Nephron (organoid): ENCODE data around the gene ADM.

ENCODE experiments used
- H3K27ac Mint-ChIP-seq, 3 experiments: 2 replicates each; pipeline ENCODE4 v1.8.0; 2020; ENCODE audit warnings: mixed read lengths in 3 of 3, mild to moderate bottlenecking in 2 of 3, moderate library complexity in 1 of 3
- H3K27me3 Mint-ChIP-seq: 2 replicates; pipeline ENCODE4 v1.8.0; 2021; ENCODE audit warnings: low read depth, mild to moderate bottlenecking, moderate library complexity, mixed read lengths
- H3K36me3 Mint-ChIP-seq: 2 replicates; pipeline ENCODE4 v1.8.0; 2020; ENCODE audit warnings: low read depth, mixed read lengths
- H3K4me1 Mint-ChIP-seq: 2 replicates; pipeline ENCODE4 v1.8.0; 2020; ENCODE audit warnings: mixed read lengths
- H3K4me3 Mint-ChIP-seq, 3 experiments: 2 replicates each; pipeline ENCODE4 v1.8.0; 2020; ENCODE audit warnings: mild to moderate bottlenecking in 3 of 3, mixed read lengths in 3 of 3, moderate library complexity in 2 of 3
- H3K9me3 Mint-ChIP-seq: 2 replicates; pipeline ENCODE4 v1.8.0; 2020; ENCODE audit warnings: mixed read lengths
- CTCF ChIP-seq, 3 experiments: fragments of 200-600 bp; sonication (generic); IDR thresholded peaks; one replicate each; pipeline ENCODE4 v1.5.0; 2021; ENCODE audit warnings: antibody characterized with exemption in 3 of 3; ENCODE audit not compliant: unreplicated experiment in 3 of 3

The ADM gene

GRCh38 chr11:10356161-10356560 lies 51.3 kb downstream of the ADM start:
- peaks cover 3% of the 10 kb centered on the region for H3K36me3 Mint-ChIP-seq
- H3K27me3 Mint-ChIP-seq: no peaks in the 10 kb centered on the region
- peaks cover 34% of the 10 kb centered on the region for H3K4me1 Mint-ChIP-seq

More at GRCh38 chr11:10356161-10356560, 51.3 kb downstream of the ADM start:
- Mint-ChIP-seq H3K9me3 (peaks cover 2% of the 10 kb centered on the region), H3K4me3 (no peak overlapping the region), H3K27ac (peak overlapping the region in 2 of 3 experiments; percentile 49 to 83)
- no peak for TF ChIP-seq CTCF (IDR thresholded peaks at IDR 0.05; ENCODE audit: unreplicated experiment in 3 of 3)
